Endothelial cell of umbilical vein (primary cell): Measurements from ENCODE around the gene ERG. TPM values are rescaled to one million over a fixed set of nuclear protein-coding genes. Genes with fewer than 3 reads are reported as not detected.

Source experiments
- BruUV-seq: library from RNA; stranded (reverse); fragments of 400-500 nt; replicated peaks from 2 replicates; lab custom pipeline; 2021; lab: Mats Ljungman, UMichigan
- CTCF ChIA-PET: fragments of 300-600, 350-600 bp; sonication (Branson Sonifier 250); formaldehyde crosslinking; loops from one replicate; lab custom pipeline; 2021; ENCODE audit warnings: antibody characterized with exemption, inconsistent platforms; lab: Charles Lee
- POLR2A ChIA-PET: fragments of 300-600, 350-600 bp; sonication (Branson Sonifier 250); formaldehyde crosslinking; loops from one replicate; lab custom pipeline; 2021; ENCODE audit warnings: antibody characterized with exemption, inconsistent platforms; lab: Charles Lee
- DNase-seq: peaks from one replicate; pipeline ENCODE4 v3.0.0-alpha.2; 2011; ENCODE audit warnings: low read depth, low spot score
- FAIRE-seq: peaks from 2 replicates; lab custom pipeline; 2011; peaks lifted over from hg19 to GRCh38; lab: Jason Lieb, UNC
- H2AFZ ChIP-seq: 2 replicates; pipeline ENCODE4 v1.6.0; 2012; ENCODE audit warnings: low read depth, low read length, control low read depth, inconsistent platforms
- H3K27ac ChIP-seq: 2 replicates; pipeline ENCODE4 v1.5.1; 2011; ENCODE audit warnings: low read depth, mild to moderate bottlenecking, control low read depth, low read length, moderate library complexity; ENCODE audit not compliant: insufficient read depth
- H3K27me3 ChIP-seq, 2 experiments: 2 replicates each; pipeline versions ENCODE4 v1.6.0 to v1.6.1; 2011; ENCODE audit warnings: low read length in 2 of 2, mixed read lengths in 1 of 2; ENCODE audit not compliant: control insufficient read depth in 2 of 2, insufficient read depth in 2 of 2
- H3K36me3 ChIP-seq, 2 experiments: 2 replicates in 1 of 2; 3 replicates in 1 of 2; pipeline ENCODE4 v1.5.1; 2011; ENCODE audit warnings: low read length in 2 of 2, mild to moderate bottlenecking in 1 of 2, moderate library complexity in 1 of 2; ENCODE audit not compliant: control insufficient read depth in 2 of 2, insufficient read depth in 2 of 2; ENCODE audit errors: extremely low read depth in 1 of 2
- H3K4me1 ChIP-seq: 3 replicates; pipeline ENCODE4 v1.5.1; 2011; ENCODE audit warnings: mild to moderate bottlenecking, low read length; ENCODE audit not compliant: control insufficient read depth, insufficient read depth; ENCODE audit errors: extremely low read depth
- H3K4me2 ChIP-seq: 2 replicates; pipeline ENCODE4 v1.6.1; 2011; ENCODE audit warnings: low read length, control low read depth, mixed read lengths; ENCODE audit not compliant: insufficient read depth
- H3K4me3 ChIP-seq, 3 experiments: fragments of 200-600 bp in 1 of 3; sonication (generic), shearing (Covaris generic) in 1 of 3; replicated peaks in 1 of 3; 2 replicates each; pipeline ENCODE4 v1.5.1; 2011 to 2016; ENCODE audit warnings: control low read depth in 3 of 3, low read length in 3 of 3, mild to moderate bottlenecking in 2 of 3, inconsistent platforms in 1 of 3, low read depth in 1 of 3, moderate library complexity in 1 of 3; ENCODE audit not compliant: insufficient read depth in 1 of 3
- H3K79me2 ChIP-seq: 2 replicates; pipeline ENCODE4 v1.6.0; 2012; ENCODE audit warnings: low read length, inconsistent platforms; ENCODE audit not compliant: control insufficient read depth, insufficient read depth
- H3K9ac ChIP-seq: replicated peaks from 2 replicates; pipeline ENCODE3; 2011; ENCODE audit warnings: low read length, control low read depth; ENCODE audit not compliant: insufficient read depth; ENCODE audit errors: extremely low read depth
- H3K9me1 ChIP-seq: replicated peaks from 3 replicates; pipeline ENCODE4 v1.6.0; 2011; ENCODE audit warnings: mild to moderate bottlenecking, low read length; ENCODE audit not compliant: control insufficient read depth, insufficient read depth; ENCODE audit errors: extremely low read depth
- H3K9me3 ChIP-seq: replicated peaks from 2 replicates; pipeline ENCODE4 v1.5.1; 2012; ENCODE audit warnings: low read length, inconsistent platforms; ENCODE audit not compliant: control insufficient read depth, insufficient read depth
- H4K20me1 ChIP-seq: replicated peaks from 2 replicates; pipeline ENCODE3; 2011; ENCODE audit warnings: mild to moderate bottlenecking, low read length; ENCODE audit not compliant: control insufficient read depth, insufficient read depth; ENCODE audit errors: extremely low read depth
- CTCF ChIP-seq, 2 donors: IDR thresholded peaks; 1 replicate in 1 of 2; 2 replicates in 1 of 2; pipeline ENCODE4 v1.5.1; 2011; ENCODE audit warnings: low read length in 2 of 2, mild to moderate bottlenecking in 2 of 2, moderate library complexity in 2 of 2, control low read depth in 1 of 2, inconsistent platforms in 1 of 2, low read depth in 1 of 2; ENCODE audit not compliant: insufficient read depth in 1 of 2; ENCODE audit errors: extremely low read depth in 1 of 2
- EZH2 ChIP-seq: IDR thresholded peaks from 2 replicates; pipeline ENCODE4 v1.6.1; 2012; ENCODE audit warnings: borderline replicate concordance, low read depth, mild to moderate bottlenecking, moderate library complexity, low read length, inconsistent platforms; ENCODE audit not compliant: severe bottlenecking
- GATA2 ChIP-seq: IDR thresholded peaks from 2 replicates; pipeline ENCODE4 v1.7.0; 2011; ENCODE audit warnings: low read depth, mild to moderate bottlenecking, moderate library complexity, mixed read lengths, low read length; ENCODE audit not compliant: insufficient read length, insufficient read depth
- MAX ChIP-seq: IDR thresholded peaks from 2 replicates; pipeline ENCODE4 v1.6.1; 2011; ENCODE audit not compliant: insufficient read depth, insufficient read length
- dilution Hi-C: fragments of 300-500 bp; cut with MboI; formaldehyde crosslinking; loops from one replicate; pipeline ENCODE4 v1.15.0; 2019; ENCODE audit warnings: low sequenced_read_pairs; ENCODE audit not compliant: extremely low pct_ligation_motif_present
- intact Hi-C: fragments of 100-400 bp; cut with micrococcal nuclease; formaldehyde crosslinking; loops from one replicate; pipeline ENCODE4 v1.10.0; 2022
- polyA plus RNA-seq, 4 experiments: library from polyadenylated mRNA; depleted of rRNA in 3 of 4; stranded (reverse) in 3 of 4; unstranded in 1 of 4; fragments of >200 nt; gene quantifications; 2 replicates each; pipeline versions ENCODE4 v1.2.1 to v1.2.3, GENCODE V29; 2011 to 2012; ENCODE audit warnings: missing spikeins in 1 of 4
- total RNA-seq: library from RNA; stranded (reverse); gene quantifications from 2 replicates; pipeline ENCODE4 v1.2.3, GENCODE V29; 2021

Gene ERG
- total and polyA plus RNA-seq, 2 donors (not counting 3 experiments of a cell fraction or from before 2014, with no cell fraction given) = 173 to 210 TPM

GRCh38 chr21:38448671-38449385, 49.4 kb downstream of the ERG start:
- peaks cover 6 to 8% of the 10 kb centered on the region in 2 experiments for H3K36me3 ChIP-seq
- no peak overlapping the region for H2AFZ ChIP-seq
- DNase-seq = peak; percentile 36
- H3K27ac ChIP-seq = peak overlapping the region; percentile 5
- dilution Hi-C loops (no loop called here), intact Hi-C loops (no loop called here)
- POLR2A ChIA-PET = interaction anchor here (1.0 kb wide), 1 partner anchor 8 kb away, joined by 6 read pairs; no protein-coding TSS in a partner anchor
- no peaks in the 10 kb centered on the region for H3K27me3 ChIP-seq
- H3K4me1 ChIP-seq = peaks cover 30% of the 10 kb centered on the region
- H4K20me1 ChIP-seq = peaks cover 11% of the 10 kb centered on the region
- TF ChIP-seq EZH2 (no peak), CTCF (IDR thresholded peaks at IDR 0.05; ENCODE audit: extremely low read depth in 1 of 2, insufficient read depth in 1 of 2, low read depth in 1 of 2, low read length in 2 of 2) (no peak), MAX (no peak), GATA2 (no peak)
- no peak overlapping the region for H3K9ac ChIP-seq
- no peaks in the 10 kb centered on the region for H3K9me1 ChIP-seq
- H3K4me2 ChIP-seq = no peak overlapping the region
- no peaks in the 10 kb centered on the region for H3K9me3 ChIP-seq
- CTCF ChIA-PET = interaction anchor here (1.0 to 2.9 kb wide), 3 partner anchors 22 to 57 kb away, joined by 3 to 9 read pairs (median 7); no protein-coding TSS in a partner anchor
- H3K4me3 ChIP-seq = no peak overlapping the region
- peaks cover 99% of the 10 kb centered on the region for H3K79me2 ChIP-seq
- FAIRE-seq = peak; percentile 15
- BruUV-seq = no TSS peak
